H1 (cell line): ENCODE measurements around the gene KLHL35. TPM values are rescaled to one million over a fixed set of nuclear protein-coding genes. Genes with fewer than 3 reads are reported as not detected.

Source experiments
- CTCF ChIA-PET: fragments of 300-600 bp; sonication (Branson Sonifier 250); formaldehyde crosslinking; loops from one replicate; lab custom pipeline; 2021; ENCODE audit not compliant: partially characterized antibody; lab: Charles Lee
- POLR2A ChIA-PET: fragments of 300-600 bp; sonication (Branson Sonifier 250); formaldehyde crosslinking; loops from one replicate; lab custom pipeline; 2021; ENCODE audit warnings: inconsistent platforms; ENCODE audit not compliant: partially characterized antibody; lab: Charles Lee
- DNase-seq, 2 experiments: peaks; one replicate each; pipeline versions ENCODE4 v3.0.0 to v3.0.0-alpha.2; 2010 to 2022; ENCODE audit warnings: low spot score in 2 of 2, low read depth in 1 of 2, mixed read lengths in 1 of 2
- FAIRE-seq: peaks from 2 replicates; lab custom pipeline; 2011; peaks lifted over from hg19 to GRCh38; lab: Jason Lieb, UNC
- H2AFZ ChIP-seq: 2 replicates; pipeline ENCODE4 v1.8.1; 2012; ENCODE audit warnings: low read length, inconsistent platforms
- H2AK5ac ChIP-seq: 2 replicates; pipeline ENCODE4 v1.6.1; 2013; ENCODE audit warnings: low read depth, low read length
- H2BK120ac ChIP-seq: replicated peaks from 2 replicates; pipeline ENCODE3; 2013; ENCODE audit warnings: low read depth, low read length, inconsistent platforms
- H2BK12ac ChIP-seq: 2 replicates; pipeline ENCODE4 v1.6.1; 2013; ENCODE audit warnings: low read depth, low read length
- H2BK15ac ChIP-seq: 2 replicates; pipeline ENCODE4 v1.6.1; 2013; ENCODE audit warnings: low read length
- H2BK20ac ChIP-seq: 2 replicates; pipeline ENCODE4 v1.6.1; 2013; ENCODE audit warnings: low read length
- H2BK5ac ChIP-seq: 2 replicates; pipeline ENCODE4 v1.6.1; 2013; ENCODE audit warnings: low read depth, low read length
- H3K14ac ChIP-seq: 2 replicates; pipeline ENCODE4 v1.6.1; 2013; ENCODE audit warnings: inconsistent platforms; ENCODE audit not compliant: insufficient read length
- H3K18ac ChIP-seq: 2 replicates; pipeline ENCODE4 v1.6.1; 2013; ENCODE audit warnings: low read length; ENCODE audit errors: extremely low read depth
- H3K23ac ChIP-seq: 2 replicates; pipeline ENCODE4 v1.6.1; 2013; ENCODE audit warnings: inconsistent platforms; ENCODE audit not compliant: insufficient read length
- H3K23me2 ChIP-seq: 2 replicates; pipeline ENCODE4 v1.6.1; 2013; ENCODE audit warnings: low read depth, low read length
- H3K27ac ChIP-seq: 2 replicates; pipeline ENCODE4 v1.6.1; 2011; ENCODE audit warnings: low read depth, low read length, inconsistent platforms
- H3K27me3 ChIP-seq, 4 experiments: replicated peaks in 1 of 4; 1 replicate in 1 of 4; 2 replicates in 3 of 4; pipeline versions ENCODE4 v1.6.1 to v1.8.1; 2011 to 2013; ENCODE audit warnings: low read length in 3 of 4, mild to moderate bottlenecking in 3 of 4, inconsistent platforms in 2 of 4, mixed read lengths in 2 of 4, moderate library complexity in 1 of 4; ENCODE audit not compliant: control insufficient read depth in 3 of 4, insufficient read depth in 3 of 4; ENCODE audit errors: extremely low read depth in 1 of 4
- H3K36me3 ChIP-seq, 4 experiments: 2 replicates each; pipeline versions ENCODE4 v1.6.1 to v1.8.1; 2011 to 2013; ENCODE audit warnings: mild to moderate bottlenecking in 4 of 4, low read length in 3 of 4, moderate library complexity in 2 of 4, control low read depth in 1 of 4, inconsistent platforms in 1 of 4; ENCODE audit not compliant: insufficient read depth in 4 of 4, control insufficient read depth in 2 of 4
- H3K4ac ChIP-seq: replicated peaks from 2 replicates; pipeline ENCODE3; 2013; ENCODE audit warnings: low read length, low read depth, mixed read lengths, inconsistent platforms; ENCODE audit not compliant: insufficient read length
- H3K4me1 ChIP-seq, 4 experiments: replicated peaks in 1 of 4; 1 replicate in 1 of 4; 2 replicates in 3 of 4; pipeline versions ENCODE4 v1.6.1 to v1.8.1; 2011 to 2013; ENCODE audit warnings: low read length in 3 of 4, inconsistent platforms in 2 of 4, mixed read lengths in 1 of 4; ENCODE audit not compliant: insufficient read depth in 4 of 4, control insufficient read depth in 3 of 4
- H3K4me2 ChIP-seq, 2 experiments: 2 replicates each; pipeline versions ENCODE4 v1.6.1 to v1.8.1; 2011 to 2013; ENCODE audit warnings: low read depth in 2 of 2, low read length in 2 of 2, control low read depth in 1 of 2, inconsistent platforms in 1 of 2, mild to moderate bottlenecking in 1 of 2; ENCODE audit not compliant: insufficient read depth in 1 of 2
- H3K4me3 ChIP-seq, 4 experiments: fragments of 200-600, 300-600 bp in 1 of 4; sonication (generic), shearing (Covaris generic), sonication (Bioruptor Twin) in 1 of 4; 2 replicates each; pipeline versions ENCODE4 v1.5.1 to v1.8.1; 2011 to 2016; ENCODE audit warnings: low read length in 4 of 4, low read depth in 3 of 4, control low read depth in 2 of 4, inconsistent platforms in 2 of 4, mild to moderate bottlenecking in 2 of 4, mixed read lengths in 1 of 4, moderate library complexity in 1 of 4; ENCODE audit not compliant: insufficient read depth in 2 of 4; ENCODE audit errors: extremely low read depth in 1 of 4
- H3K56ac ChIP-seq: replicated peaks from 2 replicates; pipeline ENCODE3; 2013; ENCODE audit warnings: low read depth, mild to moderate bottlenecking, mixed read lengths, low read length, inconsistent platforms; ENCODE audit not compliant: insufficient read length
- H3K79me1 ChIP-seq: 2 replicates; pipeline ENCODE4 v1.6.1; 2013; ENCODE audit warnings: low read depth, low read length, control low read depth
- H3K79me2 ChIP-seq, 2 experiments: 2 replicates each; pipeline versions ENCODE4 v1.6.1 to v1.8.1; 2012 to 2013; ENCODE audit warnings: low read length in 2 of 2, mild to moderate bottlenecking in 2 of 2, inconsistent platforms in 1 of 2; ENCODE audit not compliant: insufficient read depth in 2 of 2, control insufficient read depth in 1 of 2
- H3K9ac ChIP-seq, 4 experiments: replicated peaks in 1 of 4; 1 replicate in 1 of 4; 2 replicates in 3 of 4; pipeline versions ENCODE4 v1.6.1 to v1.8.1; 2011 to 2013; ENCODE audit warnings: low read depth in 3 of 4, low read length in 3 of 4, control low read depth in 2 of 4, mild to moderate bottlenecking in 2 of 4, moderate library complexity in 2 of 4, inconsistent platforms in 1 of 4; ENCODE audit errors: extremely low read depth in 1 of 4
- H3K9me3 ChIP-seq, 2 experiments: 2 replicates each; pipeline versions ENCODE4 v1.6.1 to v1.8.1; 2012 to 2013; ENCODE audit warnings: mild to moderate bottlenecking in 2 of 2, moderate library complexity in 2 of 2, control low read depth in 1 of 2, inconsistent platforms in 1 of 2, low read depth in 1 of 2, low read length in 1 of 2, mixed read lengths in 1 of 2; ENCODE audit not compliant: insufficient read depth in 2 of 2
- H4K20me1 ChIP-seq, 2 experiments: replicated peaks in 1 of 2; 2 replicates each; pipeline versions ENCODE3 to v1.8.1; 2011 to 2013; ENCODE audit warnings: inconsistent platforms in 2 of 2, low read length in 2 of 2, mild to moderate bottlenecking in 1 of 2; ENCODE audit not compliant: insufficient read depth in 2 of 2, control insufficient read depth in 1 of 2
- H4K5ac ChIP-seq: 2 replicates; pipeline ENCODE4 v1.6.1; 2013; ENCODE audit warnings: low read length, low read depth, mixed read lengths, inconsistent platforms; ENCODE audit not compliant: insufficient read length
- H4K8ac ChIP-seq: 2 replicates; pipeline ENCODE4 v1.8.0; 2013; ENCODE audit warnings: mild to moderate bottlenecking, moderate library complexity, low read length, inconsistent platforms; ENCODE audit not compliant: insufficient read depth; ENCODE audit errors: extremely low read depth
- H4K91ac ChIP-seq: replicated peaks from 2 replicates; pipeline ENCODE3; 2013; ENCODE audit warnings: low read length, mixed read lengths, inconsistent platforms; ENCODE audit not compliant: insufficient read length
- JUN ChIP-seq: IDR thresholded peaks from 2 replicates; pipeline ENCODE4 v1.6.1; 2011; ENCODE audit warnings: low read depth, mild to moderate bottlenecking, improper control_type of control experiment, low read length
- SIX5 ChIP-seq: IDR thresholded peaks from 2 replicates; pipeline ENCODE4 v1.6.1; 2011; ENCODE audit warnings: mild to moderate bottlenecking, low read depth, low read length
- WGBS, 2 experiments: shearing (Covaris generic) in 1 of 2; methylation state at CpG; one replicate each; pipeline versions ENCODE4 v1.1.6 to v1.1.7; 2013 to 2015; ENCODE audit warnings: low lambda C conversion rate in 2 of 2, mixed read lengths in 2 of 2, inconsistent platforms in 1 of 2, low coverage in 1 of 2, missing lambda C conversion rate in 1 of 2; ENCODE audit not compliant: insufficient replicate concordance in 2 of 2, insufficient coverage in 1 of 2, insufficient read length in 1 of 2; ENCODE audit errors: extremely low coverage in 1 of 2, missing lambda C conversion rate in 1 of 2; 5-methylcytosine and 5-hydroxymethylcytosine counted together
- polyA plus RNA-seq, 7 experiments: library from polyadenylated mRNA; depleted of rRNA in 3 of 7; stranded (reverse) in 5 of 7; unstranded in 2 of 7; fragments of >200 nt in 5 of 7; fragments of 200-250 nt in 2 of 7; gene quantifications; 1 replicate in 5 of 7; 2 replicates in 1 of 7; 4 replicates in 1 of 7; pipeline versions ENCODE4 v1.2.1 to v1.2.3, GENCODE V29; 2011 to 2013; ENCODE audit warnings: missing spikeins in 2 of 7, mixed read lengths in 2 of 7
- total RNA-seq: library from RNA; stranded (reverse); fragmentation: NEBNext Ultra II Directional; extraction: Animal tissue kit (Norgen Biotek cat#: 25700); gene quantifications from 2 replicates; pipeline ENCODE4 v1.2.1, GENCODE V29; 2021
- TF ChIP-seq, protein P1 (sequence below), 3 experiments: IDR thresholded peaks; 1 replicate in 2 of 3; 2 replicates in 1 of 3; pipeline versions ENCODE4 v1.5.1 to v1.6.1; 2011; ENCODE audit warnings: low read length in 3 of 3, mild to moderate bottlenecking in 3 of 3, inconsistent platforms in 2 of 3, low read depth in 1 of 3, moderate library complexity in 1 of 3; ENCODE audit not compliant: insufficient read depth in 1 of 3; ENCODE audit errors: control extremely low read depth in 1 of 3

Gene KLHL35
- total and polyA plus RNA-seq, 2 of the 8 experiments (the other 6 are each of a cell fraction or from before 2014, with no cell fraction given) = 0.35 to 0.41 TPM

GRCh38 chr11:75453916-75454655, 21.1 kb upstream of the KLHL35 start:
- DNase-seq (no peak), FAIRE-seq (no peak)
- no peak overlapping the region for H3K4me2 ChIP-seq
- H4K8ac ChIP-seq = no peak overlapping the region
- no peak overlapping the region for H2BK20ac ChIP-seq
- no peak overlapping the region for H3K56ac ChIP-seq
- H3K79me1 ChIP-seq = no peaks in the 10 kb centered on the region
- 84% methylated on average over 9 of the region's 9 CpGs; no CpG with 5 or more reads in 1 of the 2 experiments for WGBS, 2 experiments
- H3K79me2 ChIP-seq = no peaks in the 10 kb centered on the region
- POLR2A ChIA-PET = interaction anchor here (0.8 to 3.0 kb wide), 6 partner anchors 12 to 109 kb away, joined by 3 to 13 read pairs (median 4); no protein-coding TSS in a partner anchor
- H4K20me1 ChIP-seq = no peaks in the 10 kb centered on the region
- no peak overlapping the region for H2AK5ac ChIP-seq
- no peaks in the 10 kb centered on the region for H3K9me3 ChIP-seq
- H3K27me3 ChIP-seq = no peaks in the 10 kb centered on the region; a peak in 1 of 7 replicates
- 0 out of 2 replicates have a peak, but pooled peaks cover 2% of the 10 kb centered on the region for H3K23me2 ChIP-seq
- no peak overlapping the region for H4K91ac ChIP-seq
- no peak overlapping the region for H3K9ac ChIP-seq
- CTCF ChIA-PET = interaction anchor here (0.6 to 31.5 kb wide), 11 partner anchors 9 to 791 kb away, joined by 3 to 603 read pairs (median 6); partner anchors contain the start of gene GDPD5
- no peak overlapping the region for H3K4ac ChIP-seq
- H3K14ac ChIP-seq = no peak overlapping the region
- H4K5ac ChIP-seq = no peak overlapping the region
- no peak overlapping the region for H2BK12ac ChIP-seq
- H2BK15ac ChIP-seq = no peak overlapping the region
- no peak overlapping the region for H3K18ac ChIP-seq
- no peak overlapping the region for H2BK120ac ChIP-seq
- H3K23ac ChIP-seq = no peak overlapping the region
- no peak overlapping the region for H2AFZ ChIP-seq
- H2BK5ac ChIP-seq = no peak overlapping the region
- TF ChIP-seq JUN (no peak), SIX5 (no peak)
- TF ChIP-seq, protein P1, sequence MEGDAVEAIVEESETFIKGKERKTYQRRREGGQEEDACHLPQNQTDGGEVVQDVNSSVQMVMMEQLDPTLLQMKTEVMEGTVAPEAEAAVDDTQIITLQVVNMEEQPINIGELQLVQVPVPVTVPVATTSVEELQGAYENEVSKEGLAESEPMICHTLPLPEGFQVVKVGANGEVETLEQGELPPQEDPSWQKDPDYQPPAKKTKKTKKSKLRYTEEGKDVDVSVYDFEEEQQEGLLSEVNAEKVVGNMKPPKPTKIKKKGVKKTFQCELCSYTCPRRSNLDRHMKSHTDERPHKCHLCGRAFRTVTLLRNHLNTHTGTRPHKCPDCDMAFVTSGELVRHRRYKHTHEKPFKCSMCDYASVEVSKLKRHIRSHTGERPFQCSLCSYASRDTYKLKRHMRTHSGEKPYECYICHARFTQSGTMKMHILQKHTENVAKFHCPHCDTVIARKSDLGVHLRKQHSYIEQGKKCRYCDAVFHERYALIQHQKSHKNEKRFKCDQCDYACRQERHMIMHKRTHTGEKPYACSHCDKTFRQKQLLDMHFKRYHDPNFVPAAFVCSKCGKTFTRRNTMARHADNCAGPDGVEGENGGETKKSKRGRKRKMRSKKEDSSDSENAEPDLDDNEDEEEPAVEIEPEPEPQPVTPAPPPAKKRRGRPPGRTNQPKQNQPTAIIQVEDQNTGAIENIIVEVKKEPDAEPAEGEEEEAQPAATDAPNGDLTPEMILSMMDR (IDR thresholded peaks at IDR 0.05; ENCODE audit: control extremely low read depth in 1 of 3, insufficient read depth in 1 of 3, low read depth in 1 of 3, low read length in 3 of 3) = no peak
- TF ChIP-seq, all 59 proteins: peak for 0
- H3K36me3 ChIP-seq = no peaks in the 10 kb centered on the region
- H3K4me1 ChIP-seq = peaks cover 0 to 6% (median 0%) of the 10 kb centered on the region in 4 experiments; a peak in 3 of 7 replicates
- H3K27ac ChIP-seq = no peak overlapping the region
- H3K4me3 ChIP-seq = no peak overlapping the region
